HEK293 (cell line): ENCODE measurements around the gene GJB3.

Experiments
- CTCF ChIA-PET: fragments of 350-600 bp; formaldehyde crosslinking; extraction: SDS; loops from one replicate; lab custom pipeline; 2021; ENCODE audit warnings: antibody characterized with exemption; lab: Yijun Ruan, JAX
- POLR2A ChIA-PET: fragments of 300-600 bp; formaldehyde crosslinking; extraction: SDS; loops from one replicate; lab custom pipeline; 2020; ENCODE audit warnings: antibody characterized with exemption, inconsistent platforms; lab: Yijun Ruan, JAX
- H3K27ac ChIP-seq: fragments of 200-500 bp; sonication (Bioruptor generic); 2 replicates; pipeline ENCODE4 v1.5.1; 2014; ENCODE audit warnings: low read depth, low read length, control low read depth, inconsistent platforms; ENCODE audit errors: extremely low read depth
- H3K36me3 ChIP-seq, 2 experiments: fragments of 200-500 bp in 1 of 2; sonication (Bioruptor generic) in 1 of 2; 1 replicate in 1 of 2; 2 replicates in 1 of 2; pipeline ENCODE4 v1.5.1; 2014 to 2017; ENCODE audit warnings: inconsistent platforms in 2 of 2, low read length in 2 of 2; ENCODE audit not compliant: control insufficient read depth in 2 of 2, insufficient read depth in 1 of 2
- H3K4me1 ChIP-seq: fragments of 200-500 bp; sonication (Bioruptor generic); 2 replicates; pipeline ENCODE4 v1.5.1; 2014; ENCODE audit warnings: mild to moderate bottlenecking, low read length, inconsistent platforms; ENCODE audit not compliant: control insufficient read depth, insufficient read depth
- H3K4me3 ChIP-seq: 2 replicates; pipeline ENCODE4 v1.5.1; 2011; ENCODE audit warnings: low read depth, mild to moderate bottlenecking, control low read depth, low read length, moderate library complexity
- H3K9me3 ChIP-seq: fragments of 200-500 bp; sonication (Bioruptor generic); 2 replicates; pipeline ENCODE4 v1.5.1; 2014; ENCODE audit warnings: low read depth, low read length, inconsistent platforms; ENCODE audit not compliant: control insufficient read depth, insufficient read depth
- EGR2 ChIP-seq: fragments of 450-650 bp; formaldehyde crosslinking; IDR thresholded peaks from 2 replicates; pipeline ENCODE4 v1.5.1; 2016; ENCODE audit warnings: low read depth, missing biosample characterization, missing genetic modification characterization
- HOXD13 ChIP-seq: sonication (generic); formaldehyde crosslinking; IDR thresholded peaks from 2 replicates; pipeline ENCODE4 v1.8.0; 2022; ENCODE audit warnings: missing genetic modification reagents, borderline replicate concordance
- KLF16 ChIP-seq: fragments of 450-650 bp; formaldehyde crosslinking; IDR thresholded peaks from 2 replicates; pipeline ENCODE4 v1.5.1; 2017; ENCODE audit warnings: missing biosample characterization, missing genetic modification characterization
- MEIS1 ChIP-seq: sonication (generic); formaldehyde crosslinking; IDR thresholded peaks from 2 replicates; pipeline ENCODE4 v1.8.1; 2022; ENCODE audit warnings: missing genetic modification reagents, mild to moderate bottlenecking, borderline replicate concordance
- OSR2 ChIP-seq: fragments of 450-650 bp; formaldehyde crosslinking; IDR thresholded peaks from 2 replicates; pipeline ENCODE4 v1.5.1; 2016; ENCODE audit warnings: missing biosample characterization, missing genetic modification characterization
- RBAK ChIP-seq: fragments of 450-650 bp; formaldehyde crosslinking; IDR thresholded peaks from 2 replicates; pipeline ENCODE4 v1.5.1; 2016; ENCODE audit warnings: missing biosample characterization, missing genetic modification characterization
- SALL2 ChIP-seq: fragments of 450-650 bp; formaldehyde crosslinking; IDR thresholded peaks from 2 replicates; pipeline ENCODE4 v1.5.0; 2017; ENCODE audit warnings: missing biosample characterization, mild to moderate bottlenecking, missing genetic modification characterization, borderline replicate concordance
- SCRT2 ChIP-seq: fragments of 450-650 bp; formaldehyde crosslinking; IDR thresholded peaks from 2 replicates; pipeline ENCODE4 v1.5.1; 2016; ENCODE audit warnings: missing biosample characterization, missing genetic modification characterization
- ZBTB44 ChIP-seq: fragments of 450-650 bp; IDR thresholded peaks from 2 replicates; pipeline ENCODE4 v1.5.1; 2018; ENCODE audit warnings: missing biosample characterization, mild to moderate bottlenecking, missing genetic modification characterization
- ZFHX2 ChIP-seq: fragments of 450-650 bp; formaldehyde crosslinking; conservative IDR thresholded peaks from 2 replicates; pipeline ENCODE4 v1.5.1; 2016; ENCODE audit warnings: missing biosample characterization, missing genetic modification characterization
- ZIC2 ChIP-seq: fragments of 450-650 bp; formaldehyde crosslinking; IDR thresholded peaks from 2 replicates; pipeline ENCODE4 v1.5.1; 2016; ENCODE audit warnings: missing biosample characterization, missing genetic modification characterization
- ZNF175 ChIP-seq: fragments of 450-650 bp; formaldehyde crosslinking; IDR thresholded peaks from 2 replicates; pipeline ENCODE4 v1.5.1; 2016; ENCODE audit warnings: missing biosample characterization, missing genetic modification characterization
- ZNF37A ChIP-seq: fragments of 450-650 bp; IDR thresholded peaks from 2 replicates; pipeline ENCODE4 v1.5.1; 2018; ENCODE audit warnings: missing biosample characterization, missing genetic modification characterization
- ZNF555 ChIP-seq: fragments of 450-650 bp; formaldehyde crosslinking; conservative IDR thresholded peaks from 2 replicates; pipeline ENCODE4 v1.5.1; 2017; ENCODE audit warnings: missing biosample characterization, mild to moderate bottlenecking, missing genetic modification characterization, inconsistent platforms
- ZNF623 ChIP-seq: fragments of 450-650 bp; formaldehyde crosslinking; IDR thresholded peaks from 2 replicates; pipeline ENCODE4 v1.5.1; 2016; ENCODE audit warnings: missing biosample characterization, missing genetic modification characterization
- ZNF677 ChIP-seq: fragments of 450-650 bp; IDR thresholded peaks from 2 replicates; pipeline ENCODE4 v1.5.0; 2018; ENCODE audit warnings: missing biosample characterization, mild to moderate bottlenecking, missing genetic modification characterization, moderate library complexity
- TF ChIP-seq, protein P1 (sequence below): fragments of 450-650 bp; formaldehyde crosslinking; IDR thresholded peaks from 2 replicates; pipeline ENCODE4 v1.5.1; 2016; ENCODE audit warnings: missing biosample characterization, missing genetic modification characterization
- TF ChIP-seq, protein P2 (sequence below): fragments of 450-650 bp; formaldehyde crosslinking; IDR thresholded peaks from 2 replicates; pipeline ENCODE4 v1.5.1; 2016; ENCODE audit warnings: missing biosample characterization, missing genetic modification characterization

GJB3 gene

GRCh38 chr1:34759503-34760357 is 21.3 kb upstream of the GJB3 start, which contains the start of gene GJB4:
Gene GJB4 (plus strand): TSS chr1:34759740. CDS start chr1:34761255, 1,515 bp downstream.
- POLR2A ChIA-PET, result no interaction called here
- Histone ChIP-seq H3K4me3 (no peak within 1 kb of the TSS), H3K4me1 (no peaks in the 10 kb centered on the region), H3K27ac (no peak within 1 kb of the TSS), H3K9me3 (no peaks in the 10 kb centered on the region), H3K36me3 (no peaks in the 10 kb centered on the region)
- TF ChIP-seq ZFHX2 (0 out of 2 replicates have a peak, but pooled peaks have one; percentile 27), ZNF623 (tag by site-specific recombination) (no peak), ZBTB44 (tag by site-specific recombination) (no peak), ZNF175 (tag by site-specific recombination) (no peak), EGR2 (tag by site-specific recombination) (peak; percentile 71; the same call in 1 of the 2 replicates), SCRT2 (peak; percentile 9; the same call in 1 of the 2 replicates), RBAK (no peak)
- CTCF ChIA-PET, result interaction anchor here (0.6 to 1.9 kb wide), 4 partner anchors 16 to 1446 kb away, joined by 3 to 8 read pairs (median 3); no protein-coding TSS in a partner anchor

DNA sequence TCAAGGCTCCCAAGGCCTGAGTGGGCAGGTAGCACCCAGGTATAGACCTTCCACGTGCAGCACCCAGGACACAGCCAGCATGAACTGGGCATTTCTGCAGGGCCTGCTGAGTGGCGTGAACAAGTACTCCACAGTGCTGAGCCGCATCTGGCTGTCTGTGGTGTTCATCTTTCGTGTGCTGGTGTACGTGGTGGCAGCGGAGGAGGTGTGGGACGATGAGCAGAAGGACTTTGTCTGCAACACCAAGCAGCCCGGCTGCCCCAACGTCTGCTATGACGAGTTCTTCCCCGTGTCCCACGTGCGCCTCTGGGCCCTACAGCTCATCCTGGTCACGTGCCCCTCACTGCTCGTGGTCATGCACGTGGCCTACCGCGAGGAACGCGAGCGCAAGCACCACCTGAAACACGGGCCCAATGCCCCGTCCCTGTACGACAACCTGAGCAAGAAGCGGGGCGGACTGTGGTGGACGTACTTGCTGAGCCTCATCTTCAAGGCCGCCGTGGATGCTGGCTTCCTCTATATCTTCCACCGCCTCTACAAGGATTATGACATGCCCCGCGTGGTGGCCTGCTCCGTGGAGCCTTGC is 19.7 kb upstream of the GJB3 start:
- POLR2A ChIA-PET, result no interaction called here
- H3K27ac ChIP-seq, result no peak overlapping the region
- H3K9me3 ChIP-seq, result no peaks in the 10 kb centered on the region
- H3K4me1 ChIP-seq, result no peaks in the 10 kb centered on the region
- CTCF ChIA-PET, result no interaction called here
- no peaks in the 10 kb centered on the region for H3K36me3 ChIP-seq
- no peak overlapping the region for H3K4me3 ChIP-seq
- no peak for TF ChIP-seq HOXD13
- TF ChIP-seq, protein P1, sequence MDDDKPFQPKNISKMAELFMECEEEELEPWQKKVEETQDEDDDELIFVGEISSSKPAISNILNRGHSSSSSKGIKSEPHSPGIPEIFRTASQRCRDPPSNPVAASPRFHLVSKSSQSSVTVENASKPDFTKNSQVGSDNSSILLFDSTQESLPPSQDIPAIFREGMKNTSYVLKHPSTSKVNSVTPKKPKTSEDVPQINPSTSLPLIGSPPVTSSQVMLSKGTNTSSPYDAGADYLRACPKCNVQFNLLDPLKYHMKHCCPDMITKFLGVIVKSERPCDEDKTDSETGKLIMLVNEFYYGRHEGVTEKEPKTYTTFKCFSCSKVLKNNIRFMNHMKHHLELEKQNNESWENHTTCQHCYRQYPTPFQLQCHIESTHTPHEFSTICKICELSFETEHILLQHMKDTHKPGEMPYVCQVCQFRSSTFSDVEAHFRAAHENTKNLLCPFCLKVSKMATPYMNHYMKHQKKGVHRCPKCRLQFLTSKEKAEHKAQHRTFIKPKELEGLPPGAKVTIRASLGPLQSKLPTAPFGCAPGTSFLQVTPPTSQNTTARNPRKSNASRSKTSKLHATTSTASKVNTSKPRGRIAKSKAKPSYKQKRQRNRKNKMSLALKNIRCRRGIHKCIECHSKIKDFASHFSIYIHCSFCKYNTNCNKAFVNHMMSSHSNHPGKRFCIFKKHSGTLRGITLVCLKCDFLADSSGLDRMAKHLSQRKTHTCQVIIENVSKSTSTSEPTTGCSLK (tag by site-specific recombination), result no peak
- TF ChIP-seq ZNF37A (tag by site-specific recombination), result no peak
- TF ChIP-seq MEIS1 (CRISPR knock-in tag), result no peak
- TF ChIP-seq, protein P2, sequence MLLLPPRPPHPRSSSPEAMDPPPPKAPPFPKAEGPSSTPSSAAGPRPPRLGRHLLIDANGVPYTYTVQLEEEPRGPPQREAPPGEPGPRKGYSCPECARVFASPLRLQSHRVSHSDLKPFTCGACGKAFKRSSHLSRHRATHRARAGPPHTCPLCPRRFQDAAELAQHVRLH (tag by site-specific recombination), result no peak
- TF ChIP-seq ZIC2, result no peak
- no peak for TF ChIP-seq KLF16 (tag by site-specific recombination)
- TF ChIP-seq OSR2, result no peak
- TF ChIP-seq ZNF555 (tag by site-specific recombination), result no peak
- no peak for TF ChIP-seq ZNF677
- no peak for TF ChIP-seq SALL2
- no peak for TF ChIP-seq ZNF175 (tag by site-specific recombination)
